GM21447 (cell line): ENCODE measurements around the gene CHCHD2.
"Not testable (repeated sequence)": the region's sequence is repeated elsewhere in the genome, so short reads cannot be mapped to it uniquely, and the experiment has no call there.

Experiments used
- ATAC-seq: cut with Tn5 transposase; IDR thresholded peaks from one replicate; pipeline ENCODE4 v1.9.1; 2021; ENCODE audit not compliant: unreplicated experiment

CHCHD2 gene, protein sequence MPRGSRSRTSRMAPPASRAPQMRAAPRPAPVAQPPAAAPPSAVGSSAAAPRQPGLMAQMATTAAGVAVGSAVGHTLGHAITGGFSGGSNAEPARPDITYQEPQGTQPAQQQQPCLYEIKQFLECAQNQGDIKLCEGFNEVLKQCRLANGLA

DNA sequence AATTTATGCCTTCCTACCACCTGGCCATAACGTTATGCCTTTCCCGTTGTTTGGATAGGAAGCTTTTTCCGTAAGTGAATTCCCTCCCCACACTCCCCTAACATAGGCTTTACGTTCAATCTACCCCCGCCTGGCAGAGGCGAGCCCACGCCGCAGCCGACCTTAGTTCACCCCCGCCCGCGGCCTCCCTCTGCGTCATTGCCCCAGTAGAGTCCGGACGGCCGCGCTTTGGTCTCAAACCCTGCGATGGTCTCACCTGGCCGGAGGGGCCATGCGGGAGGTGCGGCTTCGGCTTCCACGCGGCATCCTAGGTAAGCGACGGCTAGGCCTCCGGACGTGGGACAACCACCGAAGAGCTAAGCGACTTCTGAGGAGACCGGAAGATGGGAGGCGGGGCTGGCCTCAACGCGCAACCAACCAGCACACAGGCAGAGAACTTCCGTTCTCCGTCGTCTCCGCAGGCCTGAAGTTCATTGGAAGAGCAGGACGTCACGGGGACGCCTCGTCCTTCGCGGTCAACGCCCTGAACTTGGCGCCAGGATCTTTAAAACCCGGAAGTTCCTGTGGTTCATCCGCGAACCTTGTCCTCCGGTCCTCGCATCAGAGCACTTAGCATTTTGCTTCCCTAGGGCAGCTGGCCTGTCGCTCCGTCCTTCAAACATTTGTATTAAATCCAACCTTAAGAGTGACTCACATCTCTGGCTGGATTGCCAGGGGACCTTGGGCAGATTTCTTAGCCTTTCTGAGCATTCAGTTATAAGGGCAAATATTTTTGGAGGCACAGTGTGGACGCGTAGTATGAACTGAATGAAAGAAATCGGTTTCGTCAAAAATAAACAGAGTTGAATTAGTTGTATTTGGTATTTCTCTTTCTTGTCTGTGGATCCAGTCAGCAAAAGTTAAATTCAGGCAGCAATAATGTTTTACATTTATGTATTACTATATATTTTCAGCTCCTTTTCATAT is at the start of gene CHCHD2:
Gene CHCHD2 (minus strand): TSS at position 369 of the 966 bp plus-strand sequence. CDS start 63 bp downstream, at position 306.
- peak; percentile 99 for ATAC-seq

DNA sequence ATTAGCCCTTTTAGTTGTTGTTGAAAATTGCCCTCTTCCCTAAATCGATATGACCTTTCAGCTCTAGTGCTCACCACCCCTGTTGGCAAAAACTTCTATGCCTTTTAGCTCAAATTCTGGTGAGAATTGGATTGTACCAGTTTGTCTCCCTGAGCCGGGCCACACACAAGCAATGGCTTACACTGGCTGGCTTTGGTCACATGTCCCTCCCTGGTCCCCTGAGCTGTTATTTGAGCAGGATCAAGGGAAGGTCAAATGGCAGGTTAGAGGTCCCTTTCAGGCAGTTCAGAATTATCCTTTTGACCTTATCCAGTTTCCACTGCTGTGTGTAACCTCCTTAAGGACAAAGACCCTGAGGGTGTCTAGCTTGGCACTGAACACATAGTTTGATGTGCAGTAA is 24.8 kb upstream of the CHCHD2 start:
- ATAC-seq, result not testable (repeated sequence)

DNA sequence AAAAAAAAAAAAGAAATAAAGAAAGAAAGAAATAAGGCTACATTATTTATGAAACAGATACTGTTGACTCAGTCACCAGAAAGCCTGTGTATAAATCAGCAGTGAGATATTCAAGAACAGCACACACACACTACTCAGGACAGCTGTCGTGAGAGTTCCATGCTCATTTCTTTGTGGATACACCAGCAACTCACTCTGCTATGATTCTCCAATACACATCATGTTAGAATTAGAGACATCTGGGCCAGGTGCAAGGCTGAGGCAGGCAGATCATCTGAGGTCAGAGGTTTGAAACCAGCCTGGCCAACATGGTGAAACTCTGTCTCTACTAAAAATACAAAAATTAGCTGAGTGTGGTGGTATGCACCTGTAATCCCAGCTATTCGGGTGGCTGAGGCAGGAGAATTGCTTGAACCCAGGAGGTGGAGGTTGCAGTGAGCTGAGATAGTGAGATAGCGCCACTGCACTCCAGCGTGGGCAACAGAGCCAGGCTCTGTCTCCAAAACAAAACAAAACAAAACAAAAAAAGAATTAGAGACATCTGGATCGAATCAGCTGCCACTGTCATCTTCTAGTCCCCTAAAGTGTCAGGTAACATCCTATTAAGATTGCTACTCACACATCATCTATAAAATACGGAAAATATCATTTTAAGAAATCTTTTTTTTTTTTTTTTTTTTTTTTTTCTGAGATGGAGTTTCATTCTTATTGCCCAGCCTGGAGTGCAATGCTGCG is 21.1 kb upstream of the CHCHD2 start:
- no peak for ATAC-seq

DNA sequence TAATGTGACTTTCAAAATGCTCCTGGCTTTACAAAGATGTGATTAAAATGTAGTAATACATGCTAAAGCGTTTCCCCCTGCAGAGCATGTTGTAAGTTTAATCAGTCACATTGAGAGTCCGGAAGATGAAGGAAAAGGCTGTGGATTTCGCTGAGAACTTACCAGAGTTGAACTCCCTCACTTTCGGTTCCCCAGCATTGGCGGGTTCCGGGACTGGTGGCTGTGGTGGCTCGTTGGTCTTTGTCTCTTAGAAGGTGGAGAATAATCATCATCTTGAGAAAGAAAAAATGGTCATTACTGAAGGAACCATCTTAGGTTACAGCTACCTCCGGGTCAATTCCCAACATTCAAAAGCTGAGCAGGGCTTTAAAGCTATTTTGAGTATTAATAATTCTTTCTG is 19.6 kb upstream of the CHCHD2 start:
- no peak for ATAC-seq

DNA sequence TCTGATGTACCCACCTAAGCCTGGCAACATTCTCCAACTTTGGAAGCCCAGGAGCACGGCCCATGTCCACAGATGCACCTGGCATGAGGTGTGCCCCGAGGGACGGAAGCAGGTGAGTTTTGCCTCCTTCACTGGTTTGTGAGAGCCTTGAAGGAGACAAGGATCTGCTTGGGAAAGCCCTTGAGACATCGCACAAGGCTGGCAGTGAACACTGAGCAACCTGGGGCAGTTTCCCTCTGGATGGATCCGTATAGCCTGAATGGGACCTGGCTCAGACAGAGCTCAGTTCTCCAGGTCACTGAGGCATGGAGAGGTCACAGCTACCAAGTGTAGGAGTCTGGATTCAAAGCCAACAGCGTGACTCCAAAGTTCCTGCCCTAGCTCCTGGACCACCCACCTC is 18.7 kb upstream of the CHCHD2 start:
- no peak for ATAC-seq

DNA sequence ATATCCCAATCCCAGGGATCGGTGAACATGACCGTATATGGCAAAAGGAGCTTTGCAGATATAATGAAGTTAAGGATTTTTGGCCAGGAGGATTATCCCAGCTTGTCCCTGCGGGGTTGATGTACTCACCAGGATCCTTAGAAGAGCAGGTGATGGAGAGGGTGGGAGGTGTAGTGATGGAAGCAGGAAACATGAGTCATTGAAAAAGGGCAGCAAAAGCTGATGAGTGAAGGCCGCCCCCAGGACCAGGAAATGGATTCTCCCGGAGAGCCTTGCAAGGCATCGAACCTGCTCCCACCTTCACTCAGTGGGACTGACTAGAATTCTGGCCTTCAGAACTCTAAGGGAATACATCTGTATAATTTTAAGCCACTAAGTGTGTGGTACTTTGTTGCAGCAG is 15.2 kb upstream of the CHCHD2 start:
- no peak for ATAC-seq

DNA sequence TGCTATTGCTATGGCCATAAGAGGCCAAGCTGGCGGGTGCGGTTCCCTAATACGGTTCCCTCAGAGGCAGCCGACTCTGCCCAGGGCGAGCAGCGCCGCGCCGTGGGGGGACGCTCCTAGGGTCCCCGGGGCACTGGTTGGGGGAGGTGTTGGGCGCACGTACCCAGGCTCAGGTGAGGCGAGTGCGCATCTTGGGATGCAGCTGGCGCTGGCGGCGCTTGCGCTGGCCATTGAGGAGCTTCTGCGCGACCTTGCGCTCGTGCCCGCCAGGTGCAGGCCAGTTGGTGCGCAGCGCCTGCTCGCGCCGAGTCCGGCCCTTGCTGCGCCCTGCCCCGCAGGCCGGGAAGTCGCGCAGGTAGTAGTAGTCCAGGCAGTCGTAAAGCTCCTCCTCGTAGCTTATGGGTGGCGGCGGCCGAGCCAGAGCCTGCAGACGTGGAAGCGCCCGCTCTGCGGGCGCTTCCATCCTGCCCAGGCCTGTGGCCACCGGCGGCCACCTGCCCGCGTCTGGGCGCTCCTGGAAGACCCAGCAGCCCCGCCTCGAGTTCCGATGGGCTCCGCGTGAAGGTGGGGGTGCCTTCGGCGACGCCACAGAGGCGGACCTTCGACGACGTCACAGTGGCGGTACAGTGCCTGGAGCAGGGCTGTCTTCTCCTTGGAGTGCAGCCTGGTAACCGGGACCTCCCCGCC is 9.7 kb upstream of the CHCHD2 start, which contains the start of gene NUPR2:
Gene NUPR2 (minus strand): TSS at position 566 of the 687 bp plus-strand sequence. CDS start 103 bp downstream, at position 463.
- no peak for ATAC-seq

DNA sequence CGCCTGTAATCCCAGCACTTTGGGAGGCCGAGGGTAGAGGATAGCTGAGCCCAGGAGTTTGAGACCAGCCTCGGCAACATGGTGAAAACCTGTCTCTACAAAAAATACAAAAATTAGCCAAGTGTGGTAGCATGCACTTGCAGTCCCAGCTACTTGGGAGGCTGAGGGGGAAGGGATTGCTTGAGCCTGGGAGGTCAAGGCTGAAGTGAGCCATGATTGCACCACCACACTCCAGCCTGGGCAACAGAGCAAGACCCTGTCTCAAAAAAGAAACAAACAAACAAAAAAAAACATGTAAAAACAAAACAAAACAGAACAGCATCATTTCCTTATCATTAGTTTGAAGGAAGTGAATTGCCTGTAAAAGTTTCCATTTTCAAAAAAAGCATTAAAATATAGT is 6.0 kb upstream of the CHCHD2 start:
- ATAC-seq, result not testable (repeated sequence)

DNA sequence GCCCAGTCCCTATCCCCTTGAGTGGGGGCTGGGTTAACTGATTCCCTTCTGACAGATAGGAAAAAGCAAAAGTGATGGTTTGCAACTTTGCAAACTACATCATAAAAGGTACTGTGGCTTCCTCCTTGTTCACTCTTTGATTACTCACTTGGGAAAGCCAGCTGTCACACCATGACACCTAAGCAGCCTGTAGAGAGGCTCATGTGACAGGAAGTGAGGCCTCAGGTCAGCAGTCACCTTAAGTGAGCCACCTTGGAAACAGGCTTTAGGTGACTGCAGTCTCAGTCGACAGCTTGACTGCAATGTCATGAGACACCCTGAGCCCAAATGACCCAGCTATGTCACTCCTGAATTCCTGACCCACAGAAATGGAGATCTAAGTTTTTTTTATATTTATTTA is 4.3 kb upstream of the CHCHD2 start:
- ATAC-seq, result no peak

DNA sequence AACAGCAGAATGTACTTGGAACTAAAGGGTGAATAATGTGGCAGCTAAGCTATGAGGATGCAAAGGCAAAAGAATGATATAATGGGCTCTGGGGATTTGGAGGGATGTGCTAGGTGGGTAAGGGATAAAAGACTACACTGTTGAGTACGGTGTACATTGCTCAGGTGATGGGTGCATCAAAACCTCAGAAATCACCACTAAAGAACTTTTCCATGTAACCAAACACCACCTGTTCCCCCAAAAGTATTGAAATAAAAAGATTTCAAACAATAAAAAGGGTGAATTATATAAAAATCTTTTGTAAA is 1.6 kb upstream of the CHCHD2 start:
- no peak for ATAC-seq

DNA sequence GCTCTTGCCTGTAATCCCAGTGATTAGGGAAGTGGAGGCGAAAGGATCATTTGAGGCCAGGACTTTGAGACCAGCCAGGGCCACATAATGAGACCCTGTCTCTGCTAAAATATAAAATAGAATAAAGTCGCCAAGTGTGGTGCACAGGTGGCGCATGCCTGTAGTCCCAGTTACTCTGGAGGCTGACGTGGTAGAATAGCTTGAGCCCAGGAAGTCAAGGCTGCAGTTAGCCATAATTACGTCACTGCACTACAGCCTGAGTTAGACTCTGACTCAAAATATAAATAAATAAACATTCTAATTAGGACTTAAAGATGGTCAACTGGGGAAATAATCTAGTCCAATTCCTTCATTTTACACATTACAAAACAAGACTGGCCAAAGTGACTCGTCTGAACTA is 768 bp downstream of the CHCHD2 start:
- no peak for ATAC-seq

DNA sequence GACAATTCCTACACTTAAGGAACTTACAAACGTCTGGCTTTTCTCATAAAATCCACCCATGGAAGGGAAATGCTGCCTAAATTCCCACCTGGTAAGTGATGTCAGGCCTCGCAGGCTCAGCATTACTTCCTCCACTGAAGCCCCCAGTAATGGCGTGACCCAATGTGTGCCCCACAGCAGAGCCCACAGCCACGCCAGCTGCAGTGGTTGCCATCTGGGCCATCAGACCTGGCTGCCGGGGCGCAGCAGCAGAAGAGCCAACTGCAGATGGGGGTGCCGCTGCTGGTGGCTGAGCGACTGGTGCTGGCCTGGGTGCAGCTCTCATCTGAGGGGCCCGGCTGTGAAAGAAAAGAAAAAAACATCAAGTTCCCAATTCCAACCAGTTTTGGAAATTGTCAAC is 2.1 kb downstream of the CHCHD2 start:
- ATAC-seq, result not testable (repeated sequence)

DNA sequence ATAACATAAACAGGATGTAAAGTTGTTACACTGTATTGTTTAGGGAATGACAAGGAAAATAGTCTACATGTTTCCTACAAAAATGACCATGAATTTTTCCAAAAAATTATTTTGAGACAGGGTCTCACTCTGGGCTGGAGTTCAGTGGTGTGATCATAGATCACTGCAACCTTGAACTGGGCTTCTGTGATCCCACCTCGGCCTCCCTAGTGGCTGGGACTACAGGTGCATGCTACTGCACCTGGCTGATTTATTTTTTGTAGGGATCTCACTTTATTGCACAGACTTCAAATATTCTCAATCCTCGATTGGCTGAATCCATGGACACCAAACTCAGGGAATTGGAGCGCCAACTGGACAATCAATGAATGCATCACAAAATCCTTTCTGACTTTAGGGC is 6.6 kb downstream of the CHCHD2 start:
- ATAC-seq, result no peak

DNA sequence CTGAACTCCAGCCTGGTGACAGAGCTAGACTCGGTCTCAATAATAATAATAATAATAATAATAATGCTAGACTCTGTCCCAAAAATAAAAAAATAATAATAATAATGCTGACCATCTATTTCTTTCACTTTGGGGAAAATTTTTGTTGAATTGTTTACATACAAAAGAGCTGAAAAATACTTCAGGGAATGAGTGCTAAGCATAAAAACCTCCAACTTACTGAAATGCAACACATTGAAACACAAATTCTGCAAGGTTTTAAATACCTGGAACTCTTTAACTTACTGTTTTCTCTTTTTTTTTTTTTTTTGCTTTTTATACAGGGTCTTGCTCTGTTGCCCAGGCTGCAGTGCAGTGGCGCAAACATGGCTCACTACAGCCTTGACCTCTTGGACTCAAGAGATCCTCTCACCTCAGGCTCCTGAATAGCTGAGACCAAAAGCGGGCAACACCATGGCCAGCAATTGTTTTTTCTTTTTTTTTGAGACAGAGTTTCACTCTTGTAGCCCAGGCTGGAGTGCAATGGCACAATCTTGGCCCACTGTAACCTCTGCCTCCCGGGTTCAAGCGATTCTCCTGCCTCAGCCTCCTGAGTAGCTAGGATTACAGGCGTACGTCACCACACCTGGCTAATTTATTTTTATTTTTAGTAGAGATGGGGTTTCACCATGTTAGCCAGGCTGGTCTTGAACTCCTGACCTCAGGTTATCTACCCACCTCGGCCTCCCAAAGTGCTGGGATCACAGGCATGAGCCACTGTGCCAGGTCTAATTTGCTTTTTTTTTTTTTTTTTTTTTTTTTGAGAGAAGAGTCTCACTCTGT is 7.9 kb downstream of the CHCHD2 start:
- not testable (repeated sequence) for ATAC-seq

DNA sequence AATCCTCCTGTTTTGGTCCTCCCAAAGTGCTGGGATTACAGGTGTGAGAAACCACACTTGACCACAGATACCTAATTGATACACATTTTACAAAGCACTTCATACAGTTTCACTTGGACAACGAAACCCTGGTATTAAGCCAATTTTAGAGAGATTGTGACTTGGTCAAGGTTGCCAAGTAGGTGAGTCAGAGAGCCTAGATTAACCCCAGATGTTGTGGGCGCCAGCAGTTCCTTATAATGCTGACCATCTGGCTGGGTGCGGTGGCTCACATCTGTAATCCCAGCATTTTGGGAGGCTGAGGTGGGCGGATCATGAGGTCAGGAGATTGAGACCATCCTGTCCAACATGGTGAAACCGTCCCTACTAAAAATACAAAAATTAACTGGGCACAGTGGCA is 8.6 kb downstream of the CHCHD2 start:
- ATAC-seq, result no peak

DNA sequence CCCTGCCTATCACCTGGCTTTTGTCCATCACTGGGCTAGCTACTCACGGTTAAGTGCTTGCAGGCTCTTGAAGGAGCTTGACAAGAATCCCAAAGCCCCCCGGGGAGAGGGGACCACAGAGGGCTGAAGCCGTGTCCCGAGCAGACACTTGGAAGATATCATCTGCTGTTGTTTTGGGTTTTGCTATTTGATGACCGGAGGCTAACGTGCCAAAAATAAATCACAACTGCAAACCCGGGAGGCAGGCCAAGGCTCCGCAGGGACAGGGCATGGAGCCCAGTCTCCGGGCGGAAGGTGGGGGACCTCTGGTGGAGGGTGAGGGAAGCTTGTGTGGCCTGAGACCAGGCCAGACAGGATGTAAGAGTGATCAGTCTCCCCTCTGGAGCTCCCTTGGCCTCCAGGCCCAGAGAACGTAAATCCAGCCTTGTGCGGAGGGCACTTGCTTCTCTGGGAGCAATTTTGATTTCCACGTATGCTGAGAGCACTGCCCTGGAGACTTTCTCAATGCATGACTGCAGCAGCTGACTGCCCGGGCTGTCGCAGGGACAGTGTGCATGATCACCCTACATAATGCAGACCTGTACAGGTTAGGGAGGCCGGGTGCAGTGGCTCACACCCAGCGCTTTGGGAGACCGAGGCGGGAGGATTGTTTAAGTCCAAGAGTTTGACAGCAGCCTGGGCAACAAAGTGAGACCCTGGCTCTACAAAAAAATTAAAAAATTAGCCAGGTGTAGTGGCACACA is 13.3 kb downstream of the CHCHD2 start, which contains the start of gene PHKG1:
Gene PHKG1 (minus strand): TSS at position 164 of the 743 bp plus-strand sequence. CDS start 4,011 bp downstream, outside the sequence.
- no peak for ATAC-seq

DNA sequence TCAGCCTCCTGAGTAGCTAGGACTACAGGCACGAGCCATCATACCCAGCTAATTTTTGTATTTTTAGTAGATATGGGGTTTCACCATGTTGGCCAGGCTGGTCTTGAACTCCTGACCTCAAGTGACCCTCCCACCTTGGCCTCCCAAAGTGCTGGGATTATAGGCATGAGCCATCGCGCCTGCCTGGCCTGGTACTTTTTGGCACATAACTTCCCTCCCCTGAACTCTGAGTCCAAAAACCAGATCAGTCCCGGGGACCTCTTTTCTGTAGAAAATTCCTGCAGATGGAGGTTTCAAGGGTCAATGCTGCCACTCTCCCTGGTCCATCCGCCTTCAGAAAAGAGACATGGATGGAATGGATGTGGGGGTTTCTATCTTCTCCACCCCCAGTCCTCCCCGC is 13.9 kb downstream of the CHCHD2 start:
- not testable (repeated sequence) for ATAC-seq

DNA sequence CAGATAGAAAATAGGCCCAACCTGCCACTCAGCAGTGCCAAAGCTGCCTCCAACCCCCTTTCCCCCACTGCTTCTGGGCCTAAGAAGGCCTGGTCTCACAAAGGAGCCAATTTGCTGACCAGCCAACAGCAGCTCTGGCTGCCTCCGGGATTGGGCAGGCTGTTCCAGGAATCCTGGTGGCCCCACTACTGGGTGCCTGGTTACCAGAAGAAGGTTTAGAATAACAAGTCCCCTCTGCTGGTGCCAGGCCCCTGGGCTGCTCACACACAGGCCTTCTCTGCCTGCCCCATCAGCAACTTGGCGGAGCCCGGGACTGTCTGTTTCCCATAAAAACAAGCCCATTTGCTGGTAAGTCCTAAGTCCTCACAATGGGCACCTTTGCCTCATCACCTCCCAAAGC is 14.7 kb downstream of the CHCHD2 start:
- no peak for ATAC-seq

DNA sequence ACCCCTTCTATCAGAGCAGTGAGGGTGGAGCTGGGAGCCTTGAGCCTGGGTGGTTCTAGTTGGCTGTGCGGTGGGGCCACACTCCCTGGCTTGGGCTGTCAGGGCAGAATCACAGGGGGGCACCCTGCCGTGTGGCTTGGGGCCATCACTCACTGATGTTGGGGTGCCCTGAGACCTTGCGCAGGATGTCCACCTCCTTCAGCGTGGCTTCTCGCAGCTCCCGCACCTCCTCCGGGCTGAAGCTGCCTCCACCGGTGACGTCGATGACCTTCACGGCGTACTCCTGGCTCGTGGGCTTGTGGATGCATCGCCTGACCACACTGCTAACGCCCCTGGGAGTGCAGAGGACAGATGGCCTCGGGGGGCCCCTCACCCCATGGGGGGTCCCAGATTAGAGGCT is 18.8 kb downstream of the CHCHD2 start:
- ATAC-seq, result no peak
